Cardiac muscle cell (in vitro differentiated cells and primary cell): ENCODE measurements around the gene TSPAN16. TPM values are rescaled to one million over a fixed set of nuclear protein-coding genes. Genes with fewer than 3 reads are reported as not detected.

Experiments
- DNase-seq, 2 donors: peaks; one replicate each; pipeline versions ENCODE4 v3.0.0 to v3.0.0-alpha.2; 2010 to 2017; ENCODE audit warnings: low read depth in 1 of 2, low spot score in 1 of 2
- H3K27ac ChIP-seq: fragments of 200-600 bp; sonication (generic); 2 replicates; pipeline ENCODE4 v1.5.1; 2016
- H3K27me3 ChIP-seq: fragments of 200-600 bp; sonication (generic); 2 replicates; pipeline ENCODE4 v1.6.0; 2016; ENCODE audit warnings: control low read depth
- H3K36me3 ChIP-seq: fragments of 200-600 bp; sonication (generic); 2 replicates; pipeline ENCODE4 v1.5.1; 2016; ENCODE audit warnings: control low read depth
- H3K4me1 ChIP-seq: fragments of 200-600 bp; sonication (generic); 2 replicates; pipeline ENCODE4 v1.8.1; 2017; ENCODE audit warnings: low read depth, mild to moderate bottlenecking, mixed run types
- H3K4me3 ChIP-seq: fragments of 200-600 bp; sonication (generic); 2 replicates; pipeline ENCODE4 v1.5.1; 2016; ENCODE audit warnings: mild to moderate bottlenecking
- H3K9me3 ChIP-seq: fragments of 200-600 bp; sonication (generic); 2 replicates; pipeline ENCODE4 v1.5.1; 2017; ENCODE audit warnings: low read depth, mild to moderate bottlenecking, control low read depth
- CTCF ChIP-seq: IDR thresholded peaks from 2 replicates; pipeline ENCODE4 v1.5.1; 2012; ENCODE audit warnings: low read depth, mild to moderate bottlenecking, low read length
- polyA plus RNA-seq: library from polyadenylated mRNA; unstranded; fragments of >200 nt; fragmentation: Nextera tagmentation; extraction: Ambion mirVana; gene quantifications from 2 replicates; pipeline ENCODE4 v1.2.1, GENCODE V29; 2016
- total RNA-seq: library from RNA; depleted of rRNA; stranded (reverse); fragments of >200 nt; gene quantifications from 2 replicates; pipeline ENCODE4 v1.2.3, GENCODE V29; 2016

The TSPAN16 gene
- total and polyA plus RNA-seq, 2 experiments from 2014 or later, result not detected

GRCh38 chr19:11361771-11362731 lies 66.1 kb downstream of the TSPAN16 start:
- no peaks in the 10 kb centered on the region for H3K27me3 ChIP-seq
- no peaks in the 10 kb centered on the region for H3K4me1 ChIP-seq
- H3K27ac ChIP-seq, result no peak overlapping the region
- no peaks in the 10 kb centered on the region for H3K9me3 ChIP-seq
- no peak overlapping the region for H3K4me3 ChIP-seq
- no peak for DNase-seq
- TF ChIP-seq CTCF, result no peak
- H3K36me3 ChIP-seq, result no peaks in the 10 kb centered on the region

- no peak for TF ChIP-seq CTCF
- Histone ChIP-seq H3K4me3 (no peak overlapping the region), H3K27ac (no peak overlapping the region), H3K4me1 (no peaks in the 10 kb centered on the region), H3K9me3 (no peaks in the 10 kb centered on the region), H3K27me3 (no peaks in the 10 kb centered on the region), H3K36me3 (no peaks in the 10 kb centered on the region)
- DNase-seq, result no peak
Measured at GRCh38 chr19:11363881-11364280, 67.9 kb downstream of the TSPAN16 start.

- H3K9me3 ChIP-seq, result no peaks in the 10 kb centered on the region
- no peaks in the 10 kb centered on the region for H3K4me1 ChIP-seq
- no peaks in the 10 kb centered on the region for H3K36me3 ChIP-seq
- H3K4me3 ChIP-seq, result no peak overlapping the region
- no peak for DNase-seq
- H3K27ac ChIP-seq, result no peak overlapping the region
- H3K27me3 ChIP-seq, result no peaks in the 10 kb centered on the region
- TF ChIP-seq CTCF, result no peak
Measured at GRCh38 chr19:11364296-11364904, 68.4 kb downstream of the TSPAN16 start.

GRCh38 chr19:11364935-11365334 lies 69.0 kb downstream of the TSPAN16 start:
- no peak overlapping the region for H3K27ac ChIP-seq
- H3K4me3 ChIP-seq, result no peak overlapping the region
- no peaks in the 10 kb centered on the region for H3K27me3 ChIP-seq
- DNase-seq, result no peak
- no peaks in the 10 kb centered on the region for H3K4me1 ChIP-seq
- H3K9me3 ChIP-seq, result no peaks in the 10 kb centered on the region
- no peaks in the 10 kb centered on the region for H3K36me3 ChIP-seq
- TF ChIP-seq CTCF, result no peak

Other genes with a start within 250 kb of the TSPAN16 start
- gene LDLR, start 206.7 kb upstream of the TSPAN16 start, total RNA-seq, result 98.6 and 120 TPM in 2 replicates
- gene LDLR, start 206.7 kb upstream of the TSPAN16 start, polyA plus RNA-seq, result 57.8 and 107 TPM in 2 replicates
- gene SPC24, start 140.4 kb upstream of the TSPAN16 start, total RNA-seq, result 15.8 and 127 TPM in 2 replicates
- 7.1 and 25.8 TPM in 2 replicates for gene SPC24, start 140.4 kb upstream of the TSPAN16 start, polyA plus RNA-seq
- 73.0 and 106 TPM in 2 replicates for gene KANK2, start 98.6 kb upstream of the TSPAN16 start, total RNA-seq
- gene KANK2, start 98.6 kb upstream of the TSPAN16 start, polyA plus RNA-seq, result 38.9 and 43.9 TPM in 2 replicates
- 1.5 TPM in 1 of 2 replicates, not detected in the other for gene ANGPTL8, start 56.5 kb upstream of the TSPAN16 start, total RNA-seq
- gene ANGPTL8, start 56.5 kb upstream of the TSPAN16 start, polyA plus RNA-seq, result 0.71 and 1.7 TPM in 2 replicates
- 9.1 and 75.6 TPM in 2 replicates for gene DOCK6, start 33.6 kb upstream of the TSPAN16 start, total RNA-seq
- gene DOCK6, start 33.6 kb upstream of the TSPAN16 start, polyA plus RNA-seq, result 12.2 and 21.5 TPM in 2 replicates
- 14.6 and 19.1 TPM in 2 replicates for gene RAB3D, start 43.5 kb downstream of the TSPAN16 start, total RNA-seq
- gene RAB3D, start 43.5 kb downstream of the TSPAN16 start, polyA plus RNA-seq, result 10.2 and 10.8 TPM in 2 replicates
- 137 and 250 TPM in 2 replicates for gene TMEM205, start 50.1 kb downstream of the TSPAN16 start, total RNA-seq
- 110 and 154 TPM in 2 replicates for gene TMEM205, start 50.1 kb downstream of the TSPAN16 start, polyA plus RNA-seq
- gene CCDC159, start 50.4 kb downstream of the TSPAN16 start, total RNA-seq, result 3.8 and 9.3 TPM in 2 replicates
- 8.7 and 9.7 TPM in 2 replicates for gene CCDC159, start 50.4 kb downstream of the TSPAN16 start, polyA plus RNA-seq
- 7.3 and 13.4 TPM in 2 replicates for gene PLPPR2, start 59.3 kb downstream of the TSPAN16 start, total RNA-seq
- gene PLPPR2, start 59.3 kb downstream of the TSPAN16 start, polyA plus RNA-seq, result 14.9 and 15.6 TPM in 2 replicates
- 2.1 and 5.4 TPM in 2 replicates for gene SWSAP1, start 78.5 kb downstream of the TSPAN16 start, total RNA-seq
- 7.2 and 7.5 TPM in 2 replicates for gene SWSAP1, start 78.5 kb downstream of the TSPAN16 start, polyA plus RNA-seq
- gene EPOR, start 88.2 kb downstream of the TSPAN16 start, total RNA-seq, result 47.1 and 53.7 TPM in 2 replicates
- 46.8 and 54.0 TPM in 2 replicates for gene EPOR, start 88.2 kb downstream of the TSPAN16 start, polyA plus RNA-seq
- 29.2 and 52.1 TPM in 2 replicates for gene RGL3, start 123.2 kb downstream of the TSPAN16 start, total RNA-seq
- 32.2 and 38.9 TPM in 2 replicates for gene RGL3, start 123.2 kb downstream of the TSPAN16 start, polyA plus RNA-seq
- 3.8 and 3.9 TPM in 2 replicates for gene ODAD3, start 139.0 kb downstream of the TSPAN16 start, total RNA-seq
- gene ODAD3, start 139.0 kb downstream of the TSPAN16 start, polyA plus RNA-seq, result 3.4 and 5.1 TPM in 2 replicates
- 122 and 151 TPM in 2 replicates for gene PRKCSH, start 139.5 kb downstream of the TSPAN16 start, total RNA-seq
- gene PRKCSH, start 139.5 kb downstream of the TSPAN16 start, polyA plus RNA-seq, result 135 and 162 TPM in 2 replicates
- gene ELAVL3, start 184.9 kb downstream of the TSPAN16 start, total RNA-seq, result 0.09 and 0.18 TPM in 2 replicates
- gene ELAVL3, start 184.9 kb downstream of the TSPAN16 start, polyA plus RNA-seq, result 0.10 TPM in 1 of 2 replicates, not detected in the other
- 13.8 and 19.0 TPM in 2 replicates for gene ZNF653, start 209.7 kb downstream of the TSPAN16 start, total RNA-seq
- gene ZNF653, start 209.7 kb downstream of the TSPAN16 start, polyA plus RNA-seq, result 10.6 and 14.4 TPM in 2 replicates
- 71.5 and 91.3 TPM in 2 replicates for gene ECSIT, start 233.0 kb downstream of the TSPAN16 start, total RNA-seq
- gene ECSIT, start 233.0 kb downstream of the TSPAN16 start, polyA plus RNA-seq, result 56.6 and 64.0 TPM in 2 replicates
- gene CNN1, start 242.7 kb downstream of the TSPAN16 start, total RNA-seq, result 288 and 520 TPM in 2 replicates
- gene CNN1, start 242.7 kb downstream of the TSPAN16 start, polyA plus RNA-seq, result 219 and 388 TPM in 2 replicates